ENCODE results near the gene NAA80.
A peak's percentile ranks its signal among the peaks of the same experiment; 100 is the strongest.
"Not testable (repeated sequence)": the region's sequence is repeated elsewhere in the genome, so short reads cannot be mapped to it uniquely, and the experiment has no call there.

Gene NAA80

DNA sequence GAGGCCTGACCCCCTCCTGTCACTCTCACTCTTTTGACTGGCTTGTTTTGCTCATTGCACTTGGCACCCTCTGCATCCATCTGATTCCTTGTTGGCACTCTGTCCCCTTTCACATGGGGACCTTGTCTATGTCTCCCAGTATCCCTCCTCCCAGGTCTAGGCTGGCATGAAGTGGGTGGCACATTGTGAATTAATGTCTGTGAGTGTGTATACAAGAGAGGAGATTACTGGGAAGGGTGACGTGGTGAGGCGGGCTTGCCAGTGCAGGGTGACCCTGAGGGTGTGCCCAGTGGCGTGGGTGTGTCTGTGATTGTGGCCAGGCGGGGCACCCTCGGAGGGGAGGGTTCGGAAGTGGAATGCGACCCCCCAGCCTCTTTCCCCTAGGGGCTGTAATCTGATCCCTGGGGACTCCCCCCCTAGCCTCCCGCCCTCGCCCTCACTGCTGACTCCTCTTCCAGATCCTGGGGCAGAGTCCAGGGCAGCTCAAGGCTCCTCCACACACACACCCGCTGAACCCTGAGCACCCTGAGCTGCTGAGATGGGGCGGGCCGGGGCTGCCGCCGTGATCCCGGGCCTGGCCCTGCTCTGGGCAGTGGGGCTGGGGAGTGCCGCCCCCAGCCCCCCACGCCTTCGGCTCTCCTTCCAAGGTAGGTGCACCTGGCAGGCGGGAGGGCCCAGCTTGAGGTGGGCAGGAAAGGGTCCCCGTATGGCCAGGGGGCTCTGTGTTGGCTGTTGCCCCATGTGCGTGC, 30.3 kb downstream of the NAA80 start, which contains the start of gene SEMA3B:
TSS of gene SEMA3B (plus strand) at position 445 of the 749 bp plus-strand sequence. CDS start at position 539, 94 bp downstream.
- DNase-seq = no peak

DNA sequence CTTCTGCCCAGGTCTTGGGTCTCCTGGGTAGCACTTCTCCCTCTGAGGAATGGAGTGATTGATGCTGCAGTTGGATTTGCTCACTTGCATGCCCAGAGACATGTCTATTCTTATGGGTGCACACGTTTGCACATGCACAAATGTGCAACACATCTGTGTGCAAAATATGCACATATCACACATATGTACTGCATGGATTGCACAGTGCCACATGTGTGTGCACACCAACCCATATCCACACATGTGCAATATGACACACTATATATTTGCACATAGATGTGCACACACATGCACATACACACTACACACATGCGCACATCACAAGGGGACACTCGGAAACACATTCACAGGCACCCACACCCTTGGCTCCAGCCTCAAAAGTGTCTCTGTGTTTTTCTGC, 30.9 kb downstream of the NAA80 start:
- DNase-seq = no peak

DNA sequence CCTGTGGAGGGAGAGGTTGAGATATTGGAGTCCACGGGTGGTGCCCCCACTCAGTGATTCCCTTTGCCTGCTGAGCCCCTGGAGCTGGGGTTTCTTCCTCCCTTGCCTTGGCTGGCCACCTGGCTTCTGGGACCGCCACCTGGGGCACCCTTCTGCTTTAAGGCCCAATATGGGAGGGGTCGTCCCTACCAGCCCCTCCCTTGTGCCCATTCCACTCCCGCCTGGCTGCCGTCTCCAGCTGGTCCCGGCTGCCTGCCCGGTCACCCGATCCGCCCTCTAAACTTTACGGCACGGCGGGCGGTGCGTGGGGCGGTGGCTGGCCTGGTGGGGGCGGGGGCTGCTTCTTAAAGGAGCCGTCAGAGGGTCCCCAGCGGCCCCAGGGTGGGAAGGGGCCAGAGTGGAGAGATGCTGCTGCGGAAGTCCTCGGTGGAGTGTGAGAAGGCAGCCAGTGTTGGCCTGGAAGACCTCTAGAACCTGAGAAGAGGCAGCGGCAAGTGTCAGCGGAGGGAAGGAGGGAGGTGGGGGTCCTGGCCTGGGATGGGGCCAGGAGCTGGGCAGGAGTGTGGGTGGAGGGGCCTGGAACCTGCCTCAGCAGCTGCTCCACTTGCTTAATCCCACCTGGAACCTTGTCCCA, 31.8 kb downstream of the NAA80 start:
- DNase-seq = no peak

DNA sequence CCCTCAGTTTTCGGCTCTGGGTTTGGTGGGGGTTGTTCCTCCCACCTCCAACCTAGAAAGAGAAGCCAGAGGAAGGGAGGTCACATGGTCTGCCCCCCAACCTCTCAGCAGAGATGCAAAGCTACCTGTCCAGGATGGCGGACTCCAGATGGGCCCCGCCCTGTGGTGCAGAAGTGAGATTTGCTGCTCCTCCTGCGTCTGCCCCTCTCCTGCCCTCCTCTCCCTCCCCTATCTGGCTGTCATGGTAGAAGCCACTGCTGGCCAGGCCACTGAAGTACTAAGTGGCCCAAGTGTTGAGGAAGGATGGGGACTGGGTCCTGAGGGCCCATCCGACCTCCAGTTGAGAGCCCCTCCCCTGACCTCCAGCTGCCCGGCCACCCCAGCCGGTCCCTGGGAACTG, 32.4 kb downstream of the NAA80 start:
- DNase-seq = no peak

DNA sequence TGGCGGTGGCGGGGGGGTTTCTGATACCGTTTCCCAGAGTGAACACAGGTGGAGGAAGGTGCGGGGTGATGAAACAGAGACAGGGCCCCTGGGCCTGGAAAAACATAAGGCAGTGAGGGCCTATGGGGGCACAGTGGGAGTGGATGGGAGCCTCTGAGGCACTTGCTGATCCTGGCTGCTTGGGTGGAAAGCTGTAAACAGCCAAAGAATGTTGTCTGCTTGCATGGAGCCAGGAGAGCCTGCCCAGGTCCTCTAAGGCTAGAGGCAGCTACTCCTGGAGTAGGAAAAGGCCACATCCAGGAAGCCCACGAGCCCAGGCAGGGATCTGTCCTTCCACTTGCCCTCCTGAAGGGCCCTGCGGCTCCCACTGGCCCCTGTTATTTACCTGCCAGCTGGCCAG, 33.2 kb downstream of the NAA80 start:
- no peak for DNase-seq

DNA sequence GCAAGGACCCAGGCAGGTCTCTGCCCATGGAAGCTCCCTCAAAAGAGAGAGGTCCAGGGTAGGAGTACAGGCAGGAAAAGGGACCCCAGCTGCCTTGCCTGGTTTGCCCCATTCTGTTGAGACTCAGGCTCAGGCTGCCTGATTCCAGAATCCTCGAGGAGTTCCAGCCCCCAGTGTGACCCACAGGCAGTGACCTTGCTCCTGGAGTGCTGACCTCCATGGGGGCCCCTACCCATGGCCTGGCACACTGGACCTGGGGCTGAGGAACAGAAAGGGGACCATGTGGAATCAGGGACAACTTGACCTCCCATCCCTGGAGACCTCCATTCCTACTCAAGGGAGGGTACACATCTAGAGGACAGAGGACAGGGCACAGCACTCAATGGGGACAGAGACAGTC, 33.6 kb downstream of the NAA80 start:
- DNase-seq = no peak

DNA sequence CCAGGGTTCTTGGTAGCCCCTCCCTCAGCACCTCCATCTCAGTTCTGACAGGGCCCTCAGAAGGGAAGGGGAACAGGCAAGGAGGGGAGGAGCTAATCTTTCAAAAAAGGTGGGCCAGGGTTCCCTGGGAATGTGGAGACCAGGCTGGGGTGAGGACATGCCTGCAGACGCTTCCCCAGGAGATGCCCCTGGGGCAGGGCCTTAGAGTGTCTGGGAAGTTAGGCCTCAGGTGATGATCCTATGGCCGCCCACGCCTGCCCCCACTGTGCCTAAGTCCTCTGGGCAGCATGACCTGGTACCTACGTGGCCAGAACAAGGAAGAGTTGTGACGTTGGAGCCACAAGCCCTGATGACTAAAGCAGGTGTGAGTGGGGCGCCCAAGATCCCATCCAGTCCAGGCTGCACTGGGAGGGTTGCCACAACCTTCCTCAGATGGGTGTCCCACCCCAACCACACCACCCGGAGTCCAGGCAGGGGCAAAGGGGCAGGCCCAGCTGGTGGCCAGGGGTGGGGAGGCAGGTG, 34.2 kb downstream of the NAA80 start:
- DNase-seq = no peak

DNA sequence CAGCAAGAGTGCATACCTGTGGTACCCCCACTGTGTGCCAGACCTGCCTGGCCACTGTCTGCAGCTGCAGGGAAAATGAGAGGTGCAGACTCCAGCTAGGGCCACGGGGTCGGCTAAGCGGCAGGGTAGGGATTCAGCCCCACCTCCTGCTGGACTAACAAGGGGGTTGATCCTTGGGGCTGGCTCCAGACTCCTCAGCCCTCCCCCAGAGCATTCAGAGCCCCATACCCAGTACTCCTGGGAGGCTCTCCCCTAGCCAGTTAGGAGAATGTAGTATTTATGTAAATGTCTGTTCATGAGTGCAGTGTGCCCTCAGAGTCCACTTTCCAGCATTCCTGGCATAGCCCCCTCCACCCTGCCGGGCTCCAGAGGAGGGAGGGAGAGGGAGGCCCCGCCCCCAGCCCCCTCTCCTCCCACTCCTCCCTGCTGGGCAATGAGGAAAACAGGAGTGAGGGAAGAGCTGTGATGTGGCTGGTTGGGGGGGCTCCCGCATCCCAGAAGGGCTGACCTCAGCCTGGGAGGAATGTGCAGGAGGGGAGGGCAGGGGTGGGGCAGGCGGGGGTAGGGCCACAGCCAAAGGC, 34.7 kb downstream of the NAA80 start:
- DNase-seq = peak in 1 of 2 experiments; percentile 11

DNA sequence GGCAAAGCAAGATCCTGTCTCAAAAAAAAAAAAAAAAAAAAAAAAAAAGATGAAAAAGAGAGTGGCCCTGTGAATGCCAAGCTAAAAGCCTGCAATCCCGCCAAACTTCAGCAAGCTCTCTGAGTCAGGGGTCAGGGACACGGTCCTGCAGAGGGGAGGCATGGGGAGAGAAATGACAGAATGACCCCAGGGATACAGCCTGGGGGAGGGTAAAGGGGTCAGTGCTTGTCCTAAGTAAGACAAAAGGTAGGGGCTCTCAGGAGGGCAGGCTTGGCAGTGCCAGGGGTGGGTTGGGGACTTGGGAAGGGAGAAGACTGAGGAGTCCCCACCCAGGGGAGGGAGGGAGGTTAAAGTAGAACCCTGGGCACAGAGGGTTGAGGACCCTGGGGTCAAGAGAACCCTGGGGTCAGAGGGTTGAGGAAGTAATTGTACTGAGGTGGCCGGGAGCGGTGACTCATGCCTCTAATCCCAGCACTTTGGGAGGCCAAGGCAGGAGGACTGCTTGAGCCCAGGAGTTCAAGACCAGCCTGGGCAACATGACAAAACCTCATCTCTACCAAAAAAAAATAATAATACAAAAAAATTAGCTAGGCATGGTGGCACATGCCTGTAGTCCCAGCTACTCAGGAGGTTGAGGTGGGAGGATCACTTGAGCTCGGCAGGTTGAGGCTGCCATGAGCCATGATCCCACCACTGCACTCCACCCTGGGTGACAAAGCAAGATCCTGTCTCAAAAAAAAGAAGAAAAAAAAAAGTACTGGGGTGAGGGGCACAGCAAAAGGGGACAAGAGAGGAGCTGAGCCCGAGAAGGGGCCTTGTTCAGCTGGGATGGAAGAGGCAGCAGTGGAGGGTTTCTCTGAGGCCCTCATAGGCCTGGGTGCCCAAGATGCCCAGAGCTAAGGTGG, 35.5 kb downstream of the NAA80 start:
- DNase-seq = no peak

DNA sequence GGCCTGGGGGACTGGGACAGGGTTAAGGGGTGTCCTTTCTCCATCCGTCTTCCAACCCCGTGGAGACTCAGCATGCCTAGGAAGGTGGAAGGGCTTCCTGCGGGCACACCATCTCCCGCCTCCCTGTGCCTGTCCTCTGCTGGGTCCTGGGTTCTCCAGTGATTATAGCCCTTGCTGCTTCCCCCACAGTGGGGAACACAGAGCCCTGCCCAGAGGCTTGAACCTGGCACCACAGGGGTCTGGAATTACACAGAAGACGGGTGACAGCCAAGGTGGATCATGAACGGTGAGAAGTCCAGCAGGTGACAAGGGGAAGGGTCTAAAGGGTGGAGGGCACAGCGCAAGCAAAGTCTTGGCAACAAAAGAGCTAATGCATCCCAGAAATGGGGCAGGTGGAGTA, 36.4 kb downstream of the NAA80 start:
- no peak for DNase-seq

DNA sequence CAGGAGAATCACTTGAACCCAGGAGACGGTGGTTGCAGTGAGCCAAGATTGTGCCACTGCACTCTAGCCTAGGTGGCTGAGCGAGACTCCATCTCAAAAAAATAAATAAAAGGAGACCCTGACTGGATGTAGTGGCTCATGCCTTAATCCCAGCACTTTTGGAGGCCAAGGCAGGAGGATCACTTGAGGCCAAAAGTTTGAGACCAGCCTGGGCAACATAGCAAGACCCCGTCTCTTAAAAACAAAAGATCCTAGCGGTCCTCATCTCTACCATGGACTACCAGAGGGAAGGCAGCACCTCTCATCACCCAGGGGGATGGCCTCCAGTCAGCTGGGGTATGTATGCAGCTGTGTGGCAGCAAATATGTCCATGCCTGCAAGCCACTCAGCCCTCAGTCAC, 37.0 kb downstream of the NAA80 start:
- not testable (repeated sequence) for DNase-seq

DNA sequence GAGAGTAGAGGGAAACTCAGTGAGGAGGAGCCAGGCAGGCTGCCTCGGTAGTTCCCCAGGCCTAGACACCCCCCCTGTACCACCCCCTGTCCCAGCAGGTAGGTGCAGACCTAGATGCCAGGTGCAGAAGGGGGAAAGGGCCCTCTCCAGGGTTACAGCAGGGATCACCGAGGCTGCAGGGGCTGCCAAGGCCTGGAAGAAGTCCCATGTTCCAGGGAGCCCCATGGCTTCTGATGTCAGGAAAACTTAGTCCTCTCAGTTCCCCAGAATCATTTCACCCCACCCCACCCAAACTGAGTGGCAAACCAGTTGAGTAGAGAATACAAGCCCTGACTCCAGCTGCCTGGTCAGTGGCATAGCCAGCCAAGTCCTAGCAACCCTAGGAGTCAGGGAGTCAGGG, 37.7 kb downstream of the NAA80 start:
- no peak for DNase-seq

DNA sequence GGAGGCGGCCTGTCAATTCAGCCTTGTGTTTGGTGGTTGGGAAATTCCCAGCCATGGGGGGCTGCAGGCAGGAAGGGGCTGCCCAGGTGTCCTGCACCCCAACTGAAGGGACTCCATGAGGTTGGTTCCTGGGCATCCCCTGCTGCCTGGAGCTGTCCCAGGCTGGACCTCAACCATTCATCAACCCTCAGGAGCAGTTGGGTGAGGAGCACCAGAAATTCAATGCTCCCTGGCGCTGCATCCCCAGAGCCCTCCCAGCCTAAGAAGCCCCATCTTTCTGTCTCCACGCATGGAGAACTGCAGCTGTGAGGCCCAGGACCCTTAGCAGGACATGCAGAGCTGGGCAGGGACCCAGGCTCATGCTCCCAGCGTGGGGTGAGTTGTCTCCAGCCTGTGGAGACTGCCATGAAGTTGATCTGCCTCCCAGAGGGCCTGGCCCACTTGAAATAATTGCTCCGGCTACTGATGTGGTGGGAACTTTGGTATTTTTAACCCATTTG, 38.2 kb downstream of the NAA80 start:
- no peak for DNase-seq

DNA sequence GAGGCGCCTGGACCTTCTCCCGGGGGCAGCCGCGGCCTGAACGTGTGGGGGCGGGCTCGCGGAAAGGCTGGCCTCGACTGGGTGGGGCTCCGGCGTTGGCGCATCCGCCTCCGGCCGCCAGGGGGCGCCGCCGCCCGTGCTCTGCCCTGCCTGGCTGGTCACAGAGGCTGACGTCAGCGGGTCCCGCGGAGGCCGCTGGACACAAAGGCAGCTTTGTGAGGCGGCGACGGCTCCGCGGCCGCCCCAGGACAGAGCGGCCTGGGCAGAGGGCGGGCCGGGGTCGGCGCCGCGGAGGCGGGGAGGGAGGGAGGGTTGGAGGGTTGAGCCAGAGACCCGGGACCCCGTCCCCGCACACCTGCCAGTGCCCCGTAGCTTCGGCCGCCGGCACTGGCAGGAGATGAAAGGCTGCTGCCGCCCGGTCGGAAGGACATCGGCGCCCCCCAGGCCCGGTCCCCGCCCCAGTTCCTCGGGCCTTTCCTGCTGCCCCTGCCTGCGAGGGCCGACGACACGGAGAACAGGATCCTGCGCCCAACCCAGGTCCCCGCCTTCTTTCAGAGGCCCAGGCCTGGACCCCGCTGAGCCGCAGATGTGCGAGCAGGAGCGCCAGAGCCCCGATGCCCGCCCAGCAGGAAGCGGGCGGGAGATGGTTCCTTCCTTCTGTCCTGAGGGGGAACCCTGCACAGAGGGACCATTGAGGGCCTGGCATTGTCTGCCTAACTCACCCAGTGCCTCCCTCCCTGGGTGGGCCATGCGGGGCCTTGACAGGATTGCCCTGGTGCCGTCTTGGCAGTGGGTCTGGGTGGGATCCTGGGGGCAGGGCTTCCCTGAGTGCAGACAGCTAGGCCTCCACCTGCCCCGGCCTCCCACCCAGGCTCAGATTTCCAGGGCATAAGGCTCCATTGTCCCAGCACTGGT, 38.9 kb downstream of the NAA80 start:
- DNase-seq = peak; percentile 18 to 84

DNA sequence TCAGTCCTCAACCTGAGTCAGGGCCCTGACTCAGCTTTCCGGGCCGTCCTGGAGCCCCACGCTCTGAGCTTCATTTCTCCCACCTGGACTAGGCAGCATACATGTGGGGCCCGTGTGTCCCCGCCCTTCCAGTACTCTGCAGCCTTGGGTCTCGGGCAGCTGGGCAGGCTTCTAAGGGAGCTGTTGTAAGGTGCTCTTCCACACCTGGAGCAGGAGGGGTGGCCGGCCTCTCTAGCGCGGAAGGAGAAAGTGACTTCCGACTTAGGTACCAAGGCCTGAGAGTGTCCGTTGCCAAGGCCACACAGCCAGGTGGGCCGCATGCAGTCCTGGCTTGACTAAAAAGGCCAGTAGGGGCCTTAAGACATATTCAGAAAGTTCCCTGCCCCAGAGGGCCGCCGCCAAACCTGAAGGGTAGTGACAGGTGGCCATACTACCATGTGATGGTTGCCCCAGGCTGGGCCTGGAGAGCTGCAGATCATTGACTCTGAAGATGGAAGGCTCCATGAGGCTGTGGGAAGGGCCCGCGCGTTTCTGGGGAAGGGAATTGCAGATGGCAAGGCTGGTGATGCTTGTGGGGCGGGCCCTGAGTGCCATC, 39.7 kb downstream of the NAA80 start:
- DNase-seq = no peak

DNA sequence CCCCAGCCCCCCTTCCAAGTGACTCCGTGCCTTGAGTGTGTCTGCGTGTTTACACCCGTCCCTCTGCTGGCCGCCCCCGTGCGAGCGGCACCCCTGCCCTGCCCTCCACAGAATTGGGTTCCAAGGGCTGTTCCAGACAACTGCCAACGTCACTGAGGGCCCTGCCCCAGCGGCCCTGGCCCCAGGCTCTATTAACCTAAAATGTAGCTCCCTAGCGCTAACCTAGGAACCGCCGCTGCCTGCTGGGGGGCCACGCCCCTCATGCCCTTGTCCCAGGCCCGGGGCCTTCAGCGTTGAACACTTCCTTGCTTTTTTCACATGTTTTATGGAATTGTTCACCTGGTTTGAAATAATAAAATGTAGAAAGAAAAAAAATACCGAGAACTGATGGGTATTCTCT, 40.2 kb downstream of the NAA80 start:
- no peak for DNase-seq

DNA sequence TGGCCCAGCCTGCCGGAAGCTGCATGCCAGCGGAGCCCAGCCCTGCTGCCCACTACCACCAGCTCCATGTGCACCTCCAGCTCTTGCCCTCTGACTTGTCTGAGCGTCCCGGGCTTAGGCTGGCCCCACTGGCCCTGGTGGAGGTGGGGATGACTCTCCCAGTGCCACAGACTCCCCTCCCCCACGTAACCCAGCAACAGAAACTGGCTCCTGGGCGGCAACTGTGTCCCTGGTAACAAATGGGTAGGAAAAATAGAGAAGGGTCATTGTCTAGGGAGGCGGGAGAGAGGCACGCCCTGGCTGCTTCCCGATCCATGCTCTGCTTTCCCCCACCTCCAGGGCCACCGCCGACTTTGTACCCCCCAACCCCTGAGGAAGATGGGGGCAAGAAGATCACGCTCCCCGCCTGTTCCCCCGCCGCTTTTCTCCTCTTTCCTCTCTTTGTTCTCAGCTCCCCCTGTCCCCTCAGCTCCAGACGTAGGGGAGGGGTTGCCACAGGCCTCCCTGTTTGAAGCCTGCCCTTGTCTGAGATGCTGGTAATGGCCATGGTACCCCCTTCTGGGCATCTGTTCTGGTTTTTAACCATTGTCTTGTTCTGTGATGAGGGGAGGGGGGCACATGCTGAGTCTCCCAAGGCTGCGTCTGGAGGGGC, 41.0 kb downstream of the NAA80 start:
- DNase-seq = no peak

DNA sequence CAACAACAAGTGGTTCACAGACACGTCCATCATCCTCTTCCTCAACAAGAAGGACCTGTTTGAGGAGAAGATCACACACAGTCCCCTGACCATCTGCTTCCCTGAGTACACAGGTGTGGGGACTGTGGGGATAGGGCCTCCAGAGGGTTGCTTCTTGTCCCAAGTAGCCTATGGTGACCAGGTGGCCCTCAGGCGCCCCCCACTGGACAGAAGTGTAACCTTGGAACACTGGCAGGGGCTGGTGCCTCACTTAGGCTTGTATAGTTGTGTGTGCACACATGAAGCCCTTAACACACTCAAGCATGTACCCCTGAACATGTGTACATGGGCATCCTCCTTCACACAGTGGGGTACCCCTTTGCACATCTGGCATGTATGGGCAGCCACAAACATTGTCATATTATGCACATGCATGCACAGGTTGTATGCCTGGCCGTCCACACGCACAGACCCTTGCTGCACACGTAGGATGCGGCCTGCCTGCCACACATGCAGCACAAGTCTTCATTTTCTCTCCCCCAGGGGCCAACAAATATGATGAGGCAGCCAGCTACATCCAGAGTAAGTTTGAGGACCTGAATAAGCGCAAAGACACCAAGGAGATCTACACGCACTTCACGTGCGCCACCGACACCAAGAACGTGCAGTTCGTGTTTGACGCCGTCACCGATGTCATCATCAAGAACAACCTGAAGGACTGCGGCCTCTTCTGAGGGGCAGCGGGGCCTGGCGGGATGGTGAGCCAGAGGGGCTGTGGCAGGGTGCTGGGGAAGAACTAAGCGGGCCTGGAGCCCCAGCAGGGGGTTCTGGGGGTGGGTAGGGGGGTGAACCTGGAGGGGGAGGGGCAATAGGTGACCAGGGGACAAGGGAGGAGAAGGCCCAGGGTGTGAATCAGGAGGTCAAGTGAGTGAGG, 42.0 kb downstream of the NAA80 start:
- peak in 1 of 2 experiments; percentile 17 for DNase-seq

DNA sequence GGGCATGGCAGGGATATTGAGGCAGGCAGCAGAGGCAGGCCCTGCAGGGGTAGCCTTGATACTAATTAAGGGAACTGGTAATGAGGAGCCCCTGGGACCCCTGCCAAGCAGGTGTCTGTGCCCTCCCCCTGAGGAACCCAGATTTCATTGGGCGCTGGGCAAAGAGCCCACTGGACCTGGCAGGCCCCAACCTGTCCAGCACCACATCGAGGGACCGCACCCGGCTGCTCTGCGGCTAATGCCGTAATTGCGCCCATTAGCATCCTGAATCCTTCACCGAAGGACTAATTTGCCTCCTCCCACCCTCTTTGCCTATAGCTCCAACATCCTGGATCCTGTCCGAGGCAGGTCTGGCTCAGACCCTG, 44.0 kb downstream of the NAA80 start:
- no peak for DNase-seq

All from NCI-H446 (cell line).